Measurements from ENCODE around the gene ETV5.
"Not testable (repeated sequence)": the region's sequence is repeated elsewhere in the genome, so short reads cannot be mapped to it uniquely, and the experiment has no call there.

ETV5 gene

DNA sequence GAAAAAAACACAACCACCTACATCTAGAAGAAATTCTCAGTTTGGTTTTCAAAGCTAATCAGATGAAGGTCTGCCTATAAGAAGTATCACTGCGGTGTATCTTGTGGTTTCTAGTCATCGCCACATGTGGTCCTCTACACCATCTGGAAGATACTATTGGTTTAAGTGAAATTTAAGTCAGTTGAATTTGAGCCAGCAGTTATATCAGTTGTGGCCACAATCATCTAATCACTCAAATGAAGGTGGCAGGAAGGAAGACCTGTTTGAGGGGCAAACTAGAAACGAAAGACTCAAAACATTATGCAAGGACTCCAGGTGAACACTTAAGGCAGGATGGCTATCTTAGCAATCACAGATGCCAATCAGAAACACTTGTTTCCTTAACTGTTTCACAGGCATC, 48.7 kb downstream of the ETV5 start:
- no peak for DNase-seq

DNA sequence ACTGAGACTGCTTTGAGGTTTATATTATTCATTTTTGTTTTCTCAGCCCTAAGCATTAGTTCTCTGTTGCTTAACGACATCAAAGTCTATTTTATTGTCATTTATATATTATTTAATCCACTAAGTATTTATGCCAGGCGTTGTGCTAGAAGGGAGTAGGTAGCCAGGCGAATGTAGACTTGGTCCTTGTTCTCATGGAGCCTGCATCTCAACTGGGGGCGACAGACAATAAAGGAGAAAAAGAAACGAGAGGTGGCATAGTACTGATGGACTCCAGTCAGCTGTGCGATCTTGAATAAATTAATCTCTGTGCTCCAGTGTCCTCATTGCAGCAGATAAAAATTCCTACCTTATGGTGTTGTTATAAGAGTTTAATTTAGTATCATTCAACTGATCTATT, 49.7 kb downstream of the ETV5 start:
- no peak for DNase-seq

DNA sequence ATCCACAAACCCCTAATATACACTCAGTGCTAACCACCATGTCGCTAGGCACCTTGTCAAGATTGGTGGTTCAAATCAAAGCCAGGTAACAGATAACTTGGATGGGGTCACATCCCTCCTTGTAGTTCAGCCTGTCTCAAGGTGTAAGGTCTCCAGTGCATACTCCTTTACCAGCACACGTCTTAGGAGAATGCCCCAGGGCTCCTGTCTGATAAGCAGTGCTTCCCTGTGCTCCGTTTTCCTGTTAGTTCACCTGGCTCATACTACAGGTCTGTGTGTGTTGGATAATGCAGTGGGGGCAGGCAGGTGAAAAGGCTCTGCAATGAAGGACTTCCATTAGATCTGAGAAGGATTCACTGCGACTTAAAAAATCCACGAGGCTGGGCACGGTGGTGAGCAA, 50.7 kb downstream of the ETV5 start:
- DNase-seq = no peak

DNA sequence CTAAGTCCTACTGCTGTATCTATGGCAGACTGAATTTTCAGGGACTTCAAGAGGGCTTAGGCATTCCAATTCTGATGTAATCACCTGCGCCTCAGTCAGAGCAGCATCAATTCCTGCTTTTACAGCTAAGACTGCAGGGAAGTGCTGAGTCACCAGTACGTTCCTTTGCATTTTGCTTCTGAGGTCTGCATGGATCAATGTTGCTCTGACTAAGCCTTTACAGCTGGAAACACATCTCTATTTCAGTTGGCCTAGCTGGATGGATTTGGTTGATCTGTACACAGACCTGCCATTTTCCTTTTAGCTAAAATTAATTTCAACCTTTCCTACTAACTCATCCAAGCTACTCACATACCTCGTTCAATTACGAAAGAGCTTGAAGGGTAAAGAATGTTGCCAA, 51.3 kb downstream of the ETV5 start:
- DNase-seq = no peak

DNA sequence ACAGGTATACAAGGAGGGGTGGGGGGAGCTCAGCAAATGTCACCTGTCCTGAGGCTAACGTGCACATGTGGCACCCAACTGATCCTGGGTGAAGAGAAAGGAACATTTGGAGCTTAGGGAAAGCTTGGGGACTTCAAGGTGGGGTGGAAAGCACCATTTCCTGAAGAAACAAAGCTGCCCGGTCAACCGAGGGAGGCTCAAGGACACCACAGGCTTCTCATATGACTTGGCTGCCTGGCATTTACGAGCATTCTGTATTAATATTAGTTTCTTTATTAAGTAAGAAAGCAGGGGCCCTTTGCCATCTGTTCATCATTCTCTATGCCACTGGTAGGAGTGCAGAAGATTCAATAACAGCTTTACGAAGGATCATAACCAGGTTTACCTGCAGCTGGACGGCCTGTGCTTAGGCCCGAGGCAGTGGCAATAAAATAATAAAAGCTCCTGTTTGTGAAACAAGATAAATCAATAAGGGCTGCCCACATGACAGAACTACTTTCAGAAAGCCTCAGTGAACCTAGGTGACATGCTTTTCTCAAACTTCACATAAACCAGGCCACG, 54.0 kb downstream of the ETV5 start:
- no peak for DNase-seq

DNA sequence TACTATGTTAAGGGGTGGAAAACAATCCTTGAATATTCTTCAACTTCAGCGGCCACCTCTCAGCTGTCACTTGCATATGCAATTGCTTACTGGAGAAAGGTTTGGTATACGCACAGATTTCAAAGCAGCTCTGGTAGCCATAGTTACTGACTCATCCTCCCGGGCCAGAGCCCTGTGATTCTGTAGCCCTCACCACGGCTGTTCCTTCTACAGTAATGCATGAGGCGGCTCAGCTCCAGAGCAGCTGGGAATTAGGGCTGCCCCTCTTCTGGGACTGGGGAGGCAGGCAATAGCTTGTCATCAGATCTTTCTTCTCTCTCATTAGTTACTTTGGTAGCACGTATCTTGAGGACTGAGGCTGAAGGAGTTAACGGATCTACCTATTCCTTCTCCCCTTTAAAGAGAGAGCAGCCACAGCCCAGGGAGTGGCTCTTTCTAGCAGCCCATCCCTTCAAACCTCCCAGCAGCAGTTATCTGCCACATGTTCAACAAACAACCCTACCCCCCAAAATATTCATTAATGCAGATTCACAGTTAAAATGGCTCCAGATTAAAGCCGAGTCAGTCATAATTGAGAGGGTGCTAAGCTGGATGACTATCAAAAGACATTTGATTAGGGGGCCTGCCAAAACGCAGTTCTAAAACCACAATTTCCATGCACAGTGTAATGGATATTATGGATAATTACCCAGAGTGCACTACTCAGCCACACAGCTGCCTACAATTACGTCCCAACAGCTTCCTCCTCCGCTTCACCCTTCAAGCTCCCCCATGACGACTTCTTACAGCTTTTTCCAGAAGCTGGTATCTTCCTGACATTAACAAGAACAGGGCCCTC, 54.7 kb downstream of the ETV5 start:
- no peak for DNase-seq

DNA sequence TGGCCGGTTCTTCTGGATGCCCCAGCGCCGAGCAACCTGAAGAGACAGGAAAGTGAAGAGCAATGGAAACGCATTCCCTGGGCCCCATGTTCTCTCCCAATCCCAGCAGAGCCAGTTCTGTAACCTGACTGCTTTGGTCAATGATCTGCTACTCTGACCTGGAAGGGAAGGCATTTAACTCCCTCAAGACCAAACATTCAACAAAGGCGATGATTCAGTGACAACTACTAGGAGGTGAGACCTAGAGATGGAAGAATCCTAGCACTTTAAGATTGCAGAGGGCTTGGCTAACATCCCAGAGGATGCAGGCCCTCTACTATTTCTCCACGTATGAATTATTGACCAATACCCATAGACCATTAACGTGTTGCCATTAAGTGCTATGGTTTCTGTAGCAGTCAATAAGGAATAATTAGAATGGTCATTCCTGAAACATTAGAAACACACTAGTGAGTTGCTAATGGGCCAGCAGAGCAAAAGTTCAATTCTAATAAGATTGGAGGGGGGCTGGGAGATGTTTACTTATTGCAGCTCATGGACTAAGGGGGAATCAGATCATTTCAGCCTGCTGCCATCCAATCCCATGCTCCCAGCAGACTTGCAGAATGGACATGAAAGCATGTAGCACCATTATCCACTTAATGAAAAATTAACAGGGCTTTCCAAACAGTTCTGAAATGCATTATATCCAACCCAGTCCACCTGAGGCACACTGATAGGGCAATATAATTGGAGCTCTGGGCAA, 56.6 kb downstream of the ETV5 start:
- no peak for DNase-seq

DNA sequence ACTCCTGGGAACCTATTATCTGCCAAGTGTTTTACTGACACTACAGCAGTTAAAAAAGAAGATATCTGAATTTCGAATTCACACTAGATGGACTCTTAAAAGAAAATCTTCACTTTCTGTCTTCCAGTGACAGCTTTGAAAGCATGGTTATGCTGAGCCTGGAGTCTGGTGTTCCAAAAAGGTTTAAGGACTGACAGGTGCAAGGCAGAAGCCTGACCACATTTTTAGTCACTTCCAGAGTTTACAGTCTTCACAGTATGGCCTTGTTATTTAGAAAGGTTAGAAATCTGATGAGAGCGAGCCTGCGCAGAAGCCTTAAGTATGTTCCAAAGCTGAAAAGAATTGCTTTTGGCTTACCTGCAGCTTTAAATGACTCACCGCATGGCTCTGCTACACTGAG, 59.9 kb downstream of the ETV5 start:
- DNase-seq = no peak

DNA sequence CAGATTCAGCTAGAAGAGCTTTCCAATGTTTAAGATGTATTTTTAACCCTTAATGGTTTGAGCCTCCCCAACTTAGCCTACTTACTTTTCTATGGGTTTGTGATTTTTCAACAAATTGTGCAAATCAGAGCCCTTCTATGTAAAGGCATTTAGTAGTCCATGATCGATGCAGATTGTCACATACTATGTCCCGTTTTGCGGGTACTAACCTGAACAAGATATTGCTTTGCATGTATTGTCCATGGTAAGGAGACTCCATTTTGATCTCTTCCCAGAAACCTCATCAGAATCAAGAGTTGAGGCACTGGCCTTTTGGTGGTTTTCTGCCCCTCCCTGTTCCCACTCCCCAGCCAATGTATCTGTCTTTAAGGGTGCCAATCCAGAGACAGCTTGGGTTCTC, 60.8 kb downstream of the ETV5 start:
- DNase-seq = no peak

DNA sequence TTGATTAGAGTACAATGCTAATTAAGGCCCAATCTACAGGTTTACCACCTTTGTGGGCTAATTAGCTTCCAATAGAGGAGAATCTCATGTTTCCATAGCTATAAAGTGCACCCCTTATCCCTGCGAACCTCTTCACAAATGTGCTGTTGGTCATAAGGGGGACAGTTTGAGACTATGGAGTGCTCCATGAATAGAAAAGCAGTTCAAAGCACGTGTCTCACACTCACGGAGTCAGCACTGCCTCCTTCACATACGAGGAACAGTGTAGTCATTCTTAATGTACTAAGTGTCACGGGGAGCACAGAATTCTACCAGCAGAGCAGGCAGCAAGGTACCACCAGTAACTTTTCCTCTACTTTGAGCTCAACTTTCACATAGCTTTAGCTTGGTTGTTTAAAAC, 62.1 kb downstream of the ETV5 start:
- DNase-seq = no peak

DNA sequence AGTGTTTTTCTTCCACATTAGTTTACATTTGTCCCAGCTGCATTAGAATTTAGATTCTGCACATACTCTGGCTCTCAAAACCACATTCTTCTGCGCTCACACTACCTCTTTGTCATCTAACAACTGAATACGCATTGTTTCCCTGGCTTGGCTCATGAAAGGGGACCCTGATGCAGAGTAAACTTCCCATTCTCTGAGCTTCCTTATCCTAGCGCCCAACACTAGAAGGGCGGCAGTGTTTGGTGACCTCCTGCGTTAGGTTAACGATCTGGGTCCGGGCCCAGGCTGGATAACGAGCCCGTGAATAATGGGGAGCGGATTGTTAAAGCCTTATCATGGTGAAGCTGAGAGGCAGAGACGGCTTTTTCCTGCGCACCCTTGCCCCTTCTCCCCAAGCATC, 63.9 kb downstream of the ETV5 start:
- no peak for DNase-seq

DNA sequence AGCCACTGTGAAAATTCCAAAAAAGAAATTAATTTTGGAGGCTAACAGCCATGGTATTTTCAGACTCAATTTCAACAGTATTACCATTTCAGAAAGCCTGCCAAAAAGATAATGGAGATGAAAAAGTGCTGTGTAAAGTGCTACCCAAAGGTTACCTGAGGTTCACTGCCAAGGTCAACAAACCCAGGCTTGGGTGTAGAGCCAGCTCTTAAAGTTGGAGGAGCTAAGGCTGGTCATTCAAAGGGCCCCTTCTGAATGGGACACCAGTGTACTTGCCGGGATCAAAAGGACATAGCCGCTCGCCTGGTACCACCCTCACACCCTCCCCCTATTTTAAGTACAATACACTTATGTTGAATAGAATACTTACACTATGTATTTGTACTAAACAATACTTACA, 64.5 kb downstream of the ETV5 start:
- DNase-seq = no peak

DNA sequence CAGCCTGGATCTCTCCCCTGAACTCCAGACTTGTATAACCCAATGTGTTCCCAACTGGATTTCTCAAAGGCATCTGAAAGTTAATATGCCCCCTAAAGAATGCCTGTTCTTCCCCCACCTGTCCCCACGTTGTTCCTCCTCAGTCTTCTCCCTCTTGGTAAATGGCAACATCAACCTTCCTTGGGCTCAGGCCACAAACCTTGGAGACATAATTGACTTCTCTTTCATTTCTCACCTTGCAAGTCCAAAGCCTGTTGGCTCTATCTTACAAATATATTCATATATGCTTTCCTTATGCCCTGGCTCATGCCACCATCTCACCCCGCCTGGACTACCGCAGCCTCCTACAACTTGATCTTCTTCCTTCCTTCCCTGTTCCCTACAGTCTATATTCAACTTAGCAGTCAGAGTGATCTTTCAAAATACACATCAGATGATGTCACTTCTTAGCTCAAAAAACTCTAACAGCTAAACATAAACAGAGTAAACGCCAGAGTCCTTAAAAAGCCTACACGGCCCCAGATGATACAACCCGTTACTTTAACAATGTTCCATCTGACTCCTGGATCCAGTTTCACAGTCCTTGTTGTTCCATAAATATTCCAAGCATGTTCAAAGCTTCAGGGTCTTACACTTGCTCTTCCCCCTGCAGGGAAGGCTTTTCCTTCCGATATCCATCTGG, 66.2 kb downstream of the ETV5 start:
- DNase-seq = no peak

DNA sequence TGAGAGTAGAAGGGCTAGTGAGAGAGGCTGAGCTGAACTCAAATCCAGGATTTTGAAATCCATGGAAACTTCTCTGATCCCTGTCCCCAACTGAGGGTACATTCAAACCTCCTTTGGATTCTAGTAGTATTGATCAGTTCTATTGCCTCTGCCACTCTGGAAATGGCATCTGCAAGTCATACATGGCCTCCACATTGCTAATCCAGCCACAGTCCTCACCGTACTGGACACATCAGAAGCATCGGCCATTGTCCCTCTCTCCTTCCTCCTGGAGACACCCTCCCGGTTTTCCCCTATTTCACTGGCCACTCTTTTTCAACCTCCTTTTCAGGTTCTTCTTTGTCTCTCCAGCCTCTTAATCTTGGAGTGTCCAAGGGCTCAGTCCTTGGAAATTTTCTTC, 66.9 kb downstream of the ETV5 start:
- DNase-seq = no peak

DNA sequence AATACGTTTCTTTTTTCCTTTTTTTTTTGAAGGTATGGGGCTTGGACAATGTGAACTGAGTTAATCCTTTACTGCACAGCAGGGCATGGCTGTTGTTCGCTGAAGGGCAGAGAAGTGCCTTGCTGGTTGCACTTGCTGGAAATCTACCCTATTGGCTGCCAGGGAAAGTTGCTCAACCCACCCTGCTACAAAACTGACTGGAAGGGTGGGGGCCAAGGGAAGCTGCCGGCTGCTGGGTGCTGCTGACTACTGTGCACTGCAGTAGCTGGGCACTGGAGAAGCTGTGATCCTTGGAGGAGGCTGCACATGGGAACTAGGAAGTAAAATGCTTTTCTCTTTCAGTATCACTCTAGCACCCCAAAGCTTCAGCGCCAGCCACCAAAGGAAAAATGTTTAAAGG, 70.5 kb downstream of the ETV5 start:
- no peak for DNase-seq

DNA sequence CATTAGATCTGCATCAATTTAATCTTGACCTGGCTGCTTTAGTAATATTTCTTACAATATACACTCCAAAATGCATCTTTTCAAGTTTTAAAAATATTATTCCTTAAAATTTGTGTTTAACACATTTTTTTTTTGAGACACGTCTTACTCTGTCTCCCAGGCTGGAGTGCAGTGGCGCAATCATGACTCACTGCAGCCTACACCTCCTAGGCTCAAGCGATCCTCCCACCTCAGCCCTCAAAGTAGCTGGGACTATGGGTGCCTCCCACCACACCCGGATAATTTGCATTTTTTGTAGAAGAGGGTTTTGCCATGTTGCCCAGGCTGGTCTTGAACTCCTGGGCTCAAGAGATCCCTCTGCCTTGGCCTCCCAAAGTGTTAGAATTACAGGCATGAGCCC, 73.6 kb downstream of the ETV5 start:
- DNase-seq = no peak

DNA sequence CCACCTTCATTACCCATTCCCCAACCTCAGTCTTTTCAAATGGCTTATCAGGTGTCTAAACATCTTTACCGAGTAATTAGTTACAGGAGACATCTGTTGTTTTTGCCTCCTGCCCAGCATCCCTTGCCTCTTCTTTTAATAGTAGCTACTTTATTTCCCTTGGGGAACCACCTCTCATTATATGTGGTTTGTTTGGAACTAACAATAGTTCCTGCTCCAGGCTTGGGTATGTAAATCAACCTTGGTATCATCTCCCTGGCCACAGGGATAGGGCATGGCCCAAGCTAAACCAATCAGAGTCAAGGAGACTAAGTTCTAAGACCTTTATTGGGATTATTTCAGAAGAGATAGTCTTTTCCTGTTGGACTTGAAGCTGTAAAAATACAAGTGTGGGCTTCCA, 76.6 kb downstream of the ETV5 start:
- DNase-seq = no peak

DNA sequence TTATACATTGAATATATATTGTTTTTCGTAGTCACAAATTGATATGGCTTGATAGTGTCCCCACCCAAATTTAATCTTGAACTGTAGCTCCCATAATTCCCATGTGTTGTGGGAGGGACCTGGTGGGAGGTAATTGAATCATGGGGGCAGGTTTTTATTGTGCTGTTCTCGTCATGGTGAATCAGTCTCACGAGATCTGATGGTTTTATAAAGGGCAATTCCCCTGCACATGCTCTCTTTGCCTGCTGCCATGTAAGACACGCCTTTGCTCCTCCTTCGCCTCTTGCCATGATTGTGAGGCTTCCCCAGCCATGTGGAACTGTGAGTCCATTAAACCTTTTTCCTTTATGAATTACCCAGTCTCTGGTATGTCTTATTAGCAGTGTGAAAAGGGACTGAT, 82.9 kb downstream of the ETV5 start:
- not testable (repeated sequence) for DNase-seq

DNA sequence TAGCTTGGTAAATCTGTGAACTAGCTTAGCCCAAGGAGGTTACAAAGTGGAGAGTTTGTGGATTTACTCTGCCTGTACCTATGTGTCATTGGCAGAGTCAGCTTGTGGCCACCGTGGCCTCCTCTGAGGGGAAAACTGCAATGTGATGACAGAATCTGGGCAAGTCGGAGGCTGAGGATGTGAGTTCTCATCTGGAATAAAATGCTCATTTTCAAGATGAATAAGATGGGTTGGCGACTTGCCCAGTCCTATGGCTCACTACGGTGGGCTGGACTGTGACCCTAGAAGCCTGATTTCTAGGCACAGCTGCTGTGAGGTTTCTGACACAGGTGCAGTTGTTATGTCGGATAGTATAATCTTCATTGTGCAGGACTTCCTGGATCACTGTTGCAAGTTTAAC, 83.7 kb downstream of the ETV5 start:
- no peak for DNase-seq

DNA sequence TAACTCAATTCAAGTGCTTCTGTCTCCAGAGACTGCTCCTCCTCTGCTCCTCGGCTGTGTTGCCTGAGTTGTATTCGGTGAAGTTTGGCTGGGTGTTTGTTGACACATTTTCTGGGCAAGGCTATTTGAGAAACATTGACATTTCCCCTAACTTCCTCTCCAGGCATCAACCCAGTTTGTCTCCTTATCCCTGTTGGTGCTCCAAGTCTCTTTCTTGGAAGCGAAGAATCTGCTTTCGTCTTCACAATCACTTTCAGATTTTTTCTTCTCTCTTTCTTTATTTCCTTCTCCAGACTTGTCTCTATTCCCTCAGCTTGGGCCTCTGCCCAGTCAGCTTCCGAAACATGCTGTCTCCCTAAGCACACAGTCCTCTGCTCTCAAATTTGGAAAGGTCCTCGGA, 84.7 kb downstream of the ETV5 start:
- no peak for DNase-seq

DNA sequence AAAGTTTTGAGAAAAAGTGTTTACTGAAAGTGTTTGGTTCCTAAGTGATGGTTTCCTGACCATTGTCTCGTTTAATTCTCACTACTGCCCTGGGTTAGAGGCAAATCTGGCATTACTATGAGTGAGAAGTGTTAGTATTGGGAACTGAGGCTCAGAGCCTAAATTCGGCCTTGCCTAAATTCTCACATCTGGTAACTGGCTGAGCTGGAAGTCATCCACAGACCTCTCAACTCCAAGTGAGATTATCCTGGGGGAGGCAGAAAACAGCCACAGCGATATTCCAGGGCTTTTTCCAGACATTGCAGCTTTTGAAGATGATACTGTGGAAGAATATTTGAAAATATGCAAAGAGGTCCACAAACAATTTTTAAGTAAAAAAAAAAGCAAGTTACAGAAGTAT, 86.0 kb downstream of the ETV5 start:
- no peak for DNase-seq

DNA sequence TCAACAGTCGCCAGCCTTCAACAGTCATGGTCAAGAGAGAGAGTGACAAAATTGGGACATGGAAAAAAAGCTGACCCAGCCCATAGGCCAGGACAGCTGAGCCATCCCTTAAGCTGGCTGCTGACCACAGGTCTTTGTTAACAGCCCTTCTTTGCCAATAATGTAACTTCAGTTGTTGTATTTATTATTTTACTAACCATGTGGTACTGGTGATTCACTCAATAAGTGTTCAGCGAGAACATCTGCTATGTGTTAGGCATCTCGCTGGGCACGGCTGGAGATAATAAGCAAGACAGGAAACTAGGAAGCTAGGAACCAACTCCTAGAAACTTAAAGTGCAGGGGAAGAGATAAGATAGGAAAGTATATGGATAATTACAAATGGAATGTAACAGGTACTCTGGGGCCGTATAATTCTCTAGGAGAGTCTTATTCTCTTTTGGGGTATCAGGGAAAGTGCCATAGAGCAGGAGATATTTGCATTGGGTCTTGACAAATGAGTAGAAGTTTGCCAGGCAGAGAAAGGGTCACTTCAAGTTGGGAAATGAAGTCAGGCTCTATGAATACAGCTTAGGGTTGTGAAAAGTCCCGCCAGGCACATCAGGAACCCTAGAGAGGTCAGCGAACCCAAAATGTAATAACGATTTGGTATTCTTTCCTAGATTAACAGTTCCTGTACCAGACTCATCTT, 87.1 kb downstream of the ETV5 start:
- DNase-seq = no peak

DNA sequence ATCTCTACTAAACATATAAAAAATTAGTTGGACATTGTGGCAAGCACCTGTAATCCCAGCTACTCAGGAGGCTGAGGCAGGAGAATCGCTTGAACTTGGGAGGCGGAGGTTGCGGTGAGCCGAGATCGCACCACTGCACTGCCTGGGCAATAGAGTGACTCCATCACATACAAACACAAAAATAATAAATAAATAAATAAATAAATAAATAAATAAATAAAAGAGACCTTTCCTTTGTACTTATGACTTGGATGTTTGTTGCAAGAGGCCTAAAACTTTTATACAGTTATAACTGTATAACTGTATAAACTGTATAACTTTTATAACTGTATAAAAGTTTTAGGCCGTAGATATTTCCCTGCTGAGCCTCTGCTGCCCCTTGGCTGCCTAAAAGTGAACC, 87.6 kb downstream of the ETV5 start:
- DNase-seq = not testable (repeated sequence)
